Adrenal gland (tissue), 12 donors: Measurements from ENCODE around the gene NRAS. TPM values are rescaled to one million over a fixed set of nuclear protein-coding genes. Genes with fewer than 3 reads are reported as not detected.

Experiments
- DNase-seq, 7 donors: peaks; one replicate each; pipeline ENCODE4 v3.0.0-alpha.2; 2019 to 2020
- H3K27ac ChIP-seq, 5 donors: fragments of 200-600 bp; sonication (generic) in 4 of 5; 1 replicate in 3 of 5; 2 replicates in 2 of 5; pipeline versions ENCODE4 v1.5.1 to v1.8.0; 2016 to 2020; ENCODE audit warnings: mild to moderate bottlenecking in 1 of 5
- H3K27me3 ChIP-seq: fragments of 200-600 bp; 2 replicates; pipeline ENCODE4 v1.8.0; 2021
- H3K36me3 ChIP-seq, 2 donors: fragments of 200-600 bp; replicated peaks in 1 of 2; 1 replicate in 1 of 2; 2 replicates in 1 of 2; pipeline versions ENCODE4 v1.5.1 to v1.8.0; 2018 to 2022
- H3K4me1 ChIP-seq, 2 donors: fragments of 200-600 bp; replicated peaks in 1 of 2; 1 replicate in 1 of 2; 2 replicates in 1 of 2; pipeline versions ENCODE4 v1.5.1 to v1.8.0; 2018 to 2021
- H3K4me3 ChIP-seq, 4 donors: fragments of 200-600 bp; sonication (generic) in 3 of 4; one replicate each; pipeline ENCODE4 v1.5.1; 2016 to 2018
- H3K9me3 ChIP-seq, 3 donors: fragments of 200-600 bp; sonication (generic) in 1 of 3; replicated peaks in 1 of 3; 1 replicate in 2 of 3; 2 replicates in 1 of 3; pipeline versions ENCODE4 v1.5.1 to v1.8.0; 2016 to 2021
- POLR2A ChIP-seq, 2 donors: fragments of 450-650 bp; IDR thresholded peaks; one replicate each; pipeline ENCODE4 v1.6.1; 2017; ENCODE audit warnings: antibody characterized with exemption in 2 of 2, mild to moderate bottlenecking in 2 of 2, moderate library complexity in 1 of 2
- WGBS, 4 donors: extraction: QIAGEN DNeasy Blood & Tissue Kit in 2 of 4; methylation state at CpG; one replicate each; pipeline versions ENCODE4 v1.1.5 to v1.1.7; 2013 to 2017; 5-methylcytosine and 5-hydroxymethylcytosine counted together
- intact Hi-C, 2 donors: fragments of 100-400 bp; cut with DNase I; formaldehyde crosslinking; loops; one replicate each; pipeline versions ENCODE4 v1.14.1 to v1.15.0; 2022 to 2023
- polyA plus RNA-seq, 3 donors: library from polyadenylated mRNA; stranded (reverse); fragments of 200-250 nt in 2 of 3; fragments of 350-450 nt in 1 of 3; fragmentation: Illumina TruSeq in 1 of 3; extraction: RNeasy Lipid Tissue Mini Kit (QIAGEN cat#74804) in 1 of 3; gene quantifications; one replicate each; pipeline ENCODE4 v1.2.3, GENCODE V29; 2013 to 2014
- total RNA-seq, 9 donors: library from RNA; depleted of rRNA in 4 of 9; stranded (reverse); fragments of >200 nt in 4 of 9; fragments of 120-200 nt in 1 of 9; fragmentation: NEBNext Ultra II Directional in 1 of 9; extraction: Animal tissue kit (Norgen Biotek cat#: 25700) in 1 of 9; gene quantifications; one replicate each; pipeline versions ENCODE4 v1.1.0 to v1.2.4, GENCODE V29; 2013 to 2023
- TF ChIP-seq, protein P1 (sequence below), 6 experiments: fragments of 450-650 bp in 4 of 6; fragments of 200-600 bp in 2 of 6; sonication (generic) in 1 of 6; IDR thresholded peaks; 1 replicate in 5 of 6; 2 replicates in 1 of 6; pipeline versions ENCODE4 v1.5.1 to v1.8.0; 2016 to 2021; ENCODE audit warnings: antibody characterized with exemption in 6 of 6, mild to moderate bottlenecking in 2 of 6, moderate library complexity in 1 of 6
- donor health status: healthy with polysubstance abuse.
- donor health status: Bipolar disorder and iron deficiency.
- donor health status: DM: yes; HTN: yes; CAD: no.
- donor health status: DM: no; HTN: no; CAD: no.
- donor health status: DM: no; HTN: no; CAD: no.
- donor health status: DM: yes; HTN: yes; CAD: no.

NRAS gene
- total and polyA plus RNA-seq, 12 donors, result 5.8 to 46.6 (median 18.7) TPM

- no peak overlapping the region for H3K4me3 ChIP-seq
- H3K36me3 ChIP-seq, result peaks cover 0 to 42% of the 10 kb centered on the region in 2 donors
- intact Hi-C loops, result no loop called here
Measured at GRCh38 chr1:114712977-114713376, 3.6 kb downstream of the NRAS start.

GRCh38 chr1:114710360-114710759 lies 6.2 kb downstream of the NRAS start:
- Histone ChIP-seq H3K9me3 (no peaks in the 10 kb centered on the region), H3K27me3 (no peaks in the 10 kb centered on the region), H3K4me3 (no peak overlapping the region), H3K27ac (no peak overlapping the region), H3K36me3 (peaks cover 0 to 61% of the 10 kb centered on the region in 2 donors), H3K4me1 (peaks cover 3 to 10% of the 10 kb centered on the region in 2 donors)
- 96 to 99% (median 97%) methylated on average over 3 of the region's 3 CpGs for WGBS, 4 donors
- no peak for TF ChIP-seq POLR2A (IDR thresholded peaks at IDR 0.05)
- TF ChIP-seq, protein P1, sequence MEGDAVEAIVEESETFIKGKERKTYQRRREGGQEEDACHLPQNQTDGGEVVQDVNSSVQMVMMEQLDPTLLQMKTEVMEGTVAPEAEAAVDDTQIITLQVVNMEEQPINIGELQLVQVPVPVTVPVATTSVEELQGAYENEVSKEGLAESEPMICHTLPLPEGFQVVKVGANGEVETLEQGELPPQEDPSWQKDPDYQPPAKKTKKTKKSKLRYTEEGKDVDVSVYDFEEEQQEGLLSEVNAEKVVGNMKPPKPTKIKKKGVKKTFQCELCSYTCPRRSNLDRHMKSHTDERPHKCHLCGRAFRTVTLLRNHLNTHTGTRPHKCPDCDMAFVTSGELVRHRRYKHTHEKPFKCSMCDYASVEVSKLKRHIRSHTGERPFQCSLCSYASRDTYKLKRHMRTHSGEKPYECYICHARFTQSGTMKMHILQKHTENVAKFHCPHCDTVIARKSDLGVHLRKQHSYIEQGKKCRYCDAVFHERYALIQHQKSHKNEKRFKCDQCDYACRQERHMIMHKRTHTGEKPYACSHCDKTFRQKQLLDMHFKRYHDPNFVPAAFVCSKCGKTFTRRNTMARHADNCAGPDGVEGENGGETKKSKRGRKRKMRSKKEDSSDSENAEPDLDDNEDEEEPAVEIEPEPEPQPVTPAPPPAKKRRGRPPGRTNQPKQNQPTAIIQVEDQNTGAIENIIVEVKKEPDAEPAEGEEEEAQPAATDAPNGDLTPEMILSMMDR (IDR thresholded peaks at IDR 0.05), result no peak
- no peak for DNase-seq
- intact Hi-C loops, result no loop called here

More at GRCh38 chr1:114712977-114713376, 3.6 kb downstream of the NRAS start:
- WGBS, 4 donors, result 83 to 93% (median 88%) methylated on average over 4 of the region's 4 CpGs
- peaks cover 8 to 17% of the 10 kb centered on the region in 2 donors for H3K4me1 ChIP-seq
- H3K9me3 ChIP-seq, result no peaks in the 10 kb centered on the region
- DNase-seq, result no peak
- H3K27ac ChIP-seq, result no peak overlapping the region
- no peak for TF ChIP-seq POLR2A (IDR thresholded peaks at IDR 0.05)
- TF ChIP-seq, protein P1 (IDR thresholded peaks at IDR 0.05), result no peak
- no peaks in the 10 kb centered on the region for H3K27me3 ChIP-seq

DNA sequence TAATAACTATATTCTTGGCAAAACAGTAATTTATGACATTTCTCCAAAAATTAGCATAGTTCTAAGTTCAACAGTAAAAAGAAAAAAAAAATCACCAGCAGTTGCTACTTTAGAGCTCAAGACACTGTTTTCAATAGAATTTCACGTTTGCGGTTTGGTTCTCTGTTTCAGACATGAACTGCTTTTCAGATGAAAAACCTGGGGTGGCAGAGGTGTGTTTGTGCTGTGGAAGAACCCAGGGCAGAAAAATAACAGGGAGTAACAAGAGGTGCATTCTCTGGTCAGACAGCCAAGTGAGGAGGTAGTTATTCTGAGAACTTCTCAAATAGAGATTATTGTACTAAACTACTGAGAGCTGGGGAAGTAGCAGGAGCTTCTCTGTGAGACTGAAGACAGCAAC lies 9.0 kb downstream of the NRAS start:
- H3K4me3 ChIP-seq, result no peak overlapping the region
- peaks cover 0 to 55% of the 10 kb centered on the region in 2 donors for H3K36me3 ChIP-seq
- H3K27me3 ChIP-seq, result no peaks in the 10 kb centered on the region
- H3K4me1 ChIP-seq, result no peaks in the 10 kb centered on the region
- H3K9me3 ChIP-seq, result no peaks in the 10 kb centered on the region
- no peak for TF ChIP-seq POLR2A (IDR thresholded peaks at IDR 0.05)
- TF ChIP-seq, protein P1 (IDR thresholded peaks at IDR 0.05), result no peak
- no peak overlapping the region for H3K27ac ChIP-seq
- intact Hi-C loops, result no loop called here
- DNase-seq, result no peak
- 81 to 90% (median 84%) methylated on average over 2 of the region's 2 CpGs for WGBS, 4 donors

- 93 to 98% (median 96%) methylated on average over 1 of the region's 1 CpG for WGBS, 4 donors
- peaks cover 0 to 30% of the 10 kb centered on the region in 2 donors for H3K36me3 ChIP-seq
- no peaks in the 10 kb centered on the region for H3K4me1 ChIP-seq
- no peak overlapping the region for H3K27ac ChIP-seq
- no peaks in the 10 kb centered on the region for H3K27me3 ChIP-seq
- DNase-seq, result no peak
- H3K9me3 ChIP-seq, result no peaks in the 10 kb centered on the region
- no peak overlapping the region for H3K4me3 ChIP-seq
- TF ChIP-seq POLR2A (IDR thresholded peaks at IDR 0.05), result no peak
- TF ChIP-seq, protein P1 (IDR thresholded peaks at IDR 0.05), result no peak
- intact Hi-C loops, result no loop called here
Measured at GRCh38 chr1:114703242-114703641, 13.3 kb downstream of the NRAS start.
